ENCODE data around the gene GPA33. TPM values are rescaled to one million over a fixed set of nuclear protein-coding genes. Genes with fewer than 3 reads are reported as not detected.

Gene GPA33
- total and polyA plus RNA-seq, 2 donors from 2014 or later: 0.28 TPM; not detected in 1

DNA sequence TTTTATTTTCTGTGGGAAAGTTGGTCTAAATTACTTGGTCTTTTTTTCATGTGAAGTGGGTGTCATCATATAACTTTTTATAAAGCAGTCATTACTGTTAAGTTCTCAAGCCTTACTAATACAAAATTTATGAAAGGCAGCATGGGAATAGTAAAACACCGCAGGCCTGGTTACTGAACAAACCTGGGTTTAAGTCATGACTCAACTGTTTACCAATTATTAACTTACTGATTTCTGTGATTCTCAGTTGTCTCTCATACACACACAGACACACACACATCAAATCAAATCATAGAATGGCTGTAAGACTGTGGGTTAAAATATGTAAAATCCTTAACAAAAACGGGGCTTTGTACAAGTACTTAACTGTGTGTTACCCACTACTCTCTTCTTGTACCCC is 86.5 kb downstream of the GPA33 start:
- Histone ChIP-seq H3K4me1 (ENCODE audit: control insufficient read depth in 2 of 3, insufficient read depth in 2 of 3, low read depth in 1 of 3, low read length in 3 of 3) (peaks cover 0 to 4% (median 0%) of the 10 kb centered on the region in 3 donors), H3K9me3 (ENCODE audit: control insufficient read depth in 2 of 3, insufficient read depth in 1 of 3, low read length in 3 of 3) (no peaks in the 10 kb centered on the region), H3K4me3 (ENCODE audit: low read length in 3 of 3) (no peak overlapping the region), H3K27ac (ENCODE audit: low read depth in 2 of 2, low read length in 2 of 2) (peak overlapping the region; percentile 13 to 62), H3K36me3 (ENCODE audit: control insufficient read depth in 2 of 3, insufficient read depth in 3 of 3, low read length in 3 of 3) (no peaks in the 10 kb centered on the region), H3K9ac (ENCODE audit: low read length in 3 of 3) (no peak overlapping the region), H3K27me3 (ENCODE audit: control insufficient read depth, insufficient read depth, low read length) (no peaks in the 10 kb centered on the region)
- DNase-seq: no peak
- TF ChIP-seq, protein P1, sequence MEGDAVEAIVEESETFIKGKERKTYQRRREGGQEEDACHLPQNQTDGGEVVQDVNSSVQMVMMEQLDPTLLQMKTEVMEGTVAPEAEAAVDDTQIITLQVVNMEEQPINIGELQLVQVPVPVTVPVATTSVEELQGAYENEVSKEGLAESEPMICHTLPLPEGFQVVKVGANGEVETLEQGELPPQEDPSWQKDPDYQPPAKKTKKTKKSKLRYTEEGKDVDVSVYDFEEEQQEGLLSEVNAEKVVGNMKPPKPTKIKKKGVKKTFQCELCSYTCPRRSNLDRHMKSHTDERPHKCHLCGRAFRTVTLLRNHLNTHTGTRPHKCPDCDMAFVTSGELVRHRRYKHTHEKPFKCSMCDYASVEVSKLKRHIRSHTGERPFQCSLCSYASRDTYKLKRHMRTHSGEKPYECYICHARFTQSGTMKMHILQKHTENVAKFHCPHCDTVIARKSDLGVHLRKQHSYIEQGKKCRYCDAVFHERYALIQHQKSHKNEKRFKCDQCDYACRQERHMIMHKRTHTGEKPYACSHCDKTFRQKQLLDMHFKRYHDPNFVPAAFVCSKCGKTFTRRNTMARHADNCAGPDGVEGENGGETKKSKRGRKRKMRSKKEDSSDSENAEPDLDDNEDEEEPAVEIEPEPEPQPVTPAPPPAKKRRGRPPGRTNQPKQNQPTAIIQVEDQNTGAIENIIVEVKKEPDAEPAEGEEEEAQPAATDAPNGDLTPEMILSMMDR (IDR thresholded peaks at IDR 0.05; ENCODE audit: borderline replicate concordance, extremely low read depth, insufficient read depth): no peak
- peak; percentile 44 for FAIRE-seq
- intact Hi-C loops (cut with DNase I): no loop called here

Other genes starting within 250 kb of the GPA33 start
- gene TADA1, start 214.1 kb downstream of the GPA33 start, total RNA-seq: 11.5 TPM
- 13.7 TPM for gene TADA1, start 214.1 kb downstream of the GPA33 start, polyA plus RNA-seq (ENCODE audit: insufficient read depth, low read depth, low replicate concordance)
- gene ILDR2, start 114.8 kb downstream of the GPA33 start, total RNA-seq: 5.9 TPM
- gene ILDR2, start 114.8 kb downstream of the GPA33 start, polyA plus RNA-seq (ENCODE audit: insufficient read depth, low read depth, low replicate concordance): 1.5 TPM
- gene MAEL, start 101.1 kb downstream of the GPA33 start, total RNA-seq: 0.54 TPM
- gene MAEL, start 101.1 kb downstream of the GPA33 start, polyA plus RNA-seq (ENCODE audit: insufficient read depth, low read depth, low replicate concordance): 2.2 TPM
- 0.38 TPM for gene STYXL2, start 3.7 kb upstream of the GPA33 start, total RNA-seq
- not detected for gene STYXL2, start 3.7 kb upstream of the GPA33 start, polyA plus RNA-seq (ENCODE audit: insufficient read depth, low read depth, low replicate concordance)
- 25.2 TPM for gene POU2F1, start 130.5 kb upstream of the GPA33 start, total RNA-seq
- gene POU2F1, start 130.5 kb upstream of the GPA33 start, polyA plus RNA-seq (ENCODE audit: insufficient read depth, low read depth, low replicate concordance): 1.9 TPM

Data from kidney (tissue), 14 donors.